ENCODE measurements around the gene DTNA. TPM values are rescaled to one million over a fixed set of nuclear protein-coding genes. Genes with fewer than 3 reads are reported as not detected.

Gene DTNA
- total and polyA plus RNA-seq, 12 donors: 6.3 to 43.9 (median 22.3) TPM

- no peaks in the 10 kb centered on the region for H3K4me1 ChIP-seq (replicated peaks in 1 of 2)
- no peak overlapping the region for H3K4me3 ChIP-seq
- no peak for DNase-seq
- intact Hi-C loops (cut with DNase I): no loop called here
- no peaks in the 10 kb centered on the region for H3K27me3 ChIP-seq
- H3K36me3 ChIP-seq (replicated peaks in 1 of 2): no peaks in the 10 kb centered on the region
- H3K9me3 ChIP-seq (replicated peaks in 1 of 3): no peaks in the 10 kb centered on the region
- WGBS, 4 donors: 75 to 91% (median 86%) methylated on average over 6 of the region's 6 CpGs
- no peak overlapping the region for H3K27ac ChIP-seq
- TF ChIP-seq, protein P1, sequence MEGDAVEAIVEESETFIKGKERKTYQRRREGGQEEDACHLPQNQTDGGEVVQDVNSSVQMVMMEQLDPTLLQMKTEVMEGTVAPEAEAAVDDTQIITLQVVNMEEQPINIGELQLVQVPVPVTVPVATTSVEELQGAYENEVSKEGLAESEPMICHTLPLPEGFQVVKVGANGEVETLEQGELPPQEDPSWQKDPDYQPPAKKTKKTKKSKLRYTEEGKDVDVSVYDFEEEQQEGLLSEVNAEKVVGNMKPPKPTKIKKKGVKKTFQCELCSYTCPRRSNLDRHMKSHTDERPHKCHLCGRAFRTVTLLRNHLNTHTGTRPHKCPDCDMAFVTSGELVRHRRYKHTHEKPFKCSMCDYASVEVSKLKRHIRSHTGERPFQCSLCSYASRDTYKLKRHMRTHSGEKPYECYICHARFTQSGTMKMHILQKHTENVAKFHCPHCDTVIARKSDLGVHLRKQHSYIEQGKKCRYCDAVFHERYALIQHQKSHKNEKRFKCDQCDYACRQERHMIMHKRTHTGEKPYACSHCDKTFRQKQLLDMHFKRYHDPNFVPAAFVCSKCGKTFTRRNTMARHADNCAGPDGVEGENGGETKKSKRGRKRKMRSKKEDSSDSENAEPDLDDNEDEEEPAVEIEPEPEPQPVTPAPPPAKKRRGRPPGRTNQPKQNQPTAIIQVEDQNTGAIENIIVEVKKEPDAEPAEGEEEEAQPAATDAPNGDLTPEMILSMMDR (IDR thresholded peaks at IDR 0.05): no peak
- no peak for TF ChIP-seq POLR2A (IDR thresholded peaks at IDR 0.05)
Measured at GRCh38 chr18:34890486-34891085, 180.5 kb downstream of the DTNA start.

- no peaks in the 10 kb centered on the region for H3K9me3 ChIP-seq (replicated peaks in 1 of 3)
- H3K4me1 ChIP-seq (replicated peaks in 1 of 2): no peaks in the 10 kb centered on the region
- no peaks in the 10 kb centered on the region for H3K36me3 ChIP-seq (replicated peaks in 1 of 2)
- H3K27ac ChIP-seq: no peak overlapping the region
- H3K27me3 ChIP-seq: no peaks in the 10 kb centered on the region
- intact Hi-C loops (cut with DNase I): no loop called here
- DNase-seq: no peak
- 61 to 82% (median 75%) methylated on average over 3 of the region's 3 CpGs for WGBS, 4 donors
- H3K4me3 ChIP-seq: no peak overlapping the region
- TF ChIP-seq, protein P1 (IDR thresholded peaks at IDR 0.05): no peak
- no peak for TF ChIP-seq POLR2A (IDR thresholded peaks at IDR 0.05)
Measured at GRCh38 chr18:34892379-34892778, 182.3 kb downstream of the DTNA start.

GRCh38 chr18:34893239-34893638 is 183.1 kb downstream of the DTNA start:
- TF ChIP-seq, protein P1 (IDR thresholded peaks at IDR 0.05): no peak
- TF ChIP-seq POLR2A (IDR thresholded peaks at IDR 0.05): no peak
- Histone ChIP-seq H3K27me3 (no peaks in the 10 kb centered on the region), H3K4me3 (no peak overlapping the region), H3K9me3 (replicated peaks in 1 of 3) (no peaks in the 10 kb centered on the region), H3K4me1 (replicated peaks in 1 of 2) (no peaks in the 10 kb centered on the region), H3K27ac (no peak overlapping the region), H3K36me3 (replicated peaks in 1 of 2) (no peaks in the 10 kb centered on the region)
- DNase-seq: no peak
- intact Hi-C loops (cut with DNase I): no loop called here

DNA sequence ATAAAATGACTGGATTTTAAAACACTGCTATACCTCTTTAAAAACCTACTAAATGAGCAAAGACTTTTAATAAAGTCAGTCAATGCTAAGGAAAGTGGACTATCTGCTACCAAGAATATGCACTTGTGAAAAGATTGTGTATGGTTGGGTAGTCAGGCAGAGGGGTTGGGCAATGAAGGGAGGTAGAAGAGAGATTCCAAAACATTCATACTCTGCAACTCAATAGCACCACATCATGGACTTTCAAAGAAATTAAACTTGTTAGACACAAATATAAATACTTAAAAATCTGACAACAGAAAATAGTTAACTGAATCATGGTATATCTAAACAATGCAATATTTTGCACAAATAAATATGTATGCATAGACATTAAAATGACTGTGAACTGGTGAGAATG is 191.2 kb downstream of the DTNA start:
- H3K27me3 ChIP-seq: no peaks in the 10 kb centered on the region
- no peak for DNase-seq
- no peak for TF ChIP-seq POLR2A (IDR thresholded peaks at IDR 0.05)
- TF ChIP-seq, protein P1 (IDR thresholded peaks at IDR 0.05): peak in 1 of 6 experiments; percentile 16
- H3K4me3 ChIP-seq: no peak overlapping the region
- H3K9me3 ChIP-seq (replicated peaks in 1 of 3): no peaks in the 10 kb centered on the region
- no peaks in the 10 kb centered on the region for H3K36me3 ChIP-seq (replicated peaks in 1 of 2)
- H3K4me1 ChIP-seq (replicated peaks in 1 of 2): no peaks in the 10 kb centered on the region
- no peak overlapping the region for H3K27ac ChIP-seq
- intact Hi-C loops (cut with DNase I): no loop called here

Measured in adrenal gland (tissue), 12 donors.